Aorta (tissue), 5 donors: ENCODE data around the gene TSPO. TPM values are rescaled to one million over a fixed set of nuclear protein-coding genes. Genes with fewer than 3 reads are reported as not detected.

Experiments
- ATAC-seq: fragments of 200-7000 bp; cut with Tn5 transposase; one replicate; pipeline ENCODE4 v1.9.1; 2022; ENCODE audit warnings: moderate library complexity; ENCODE audit not compliant: low FRiP score
- DNase-seq, 2 donors: peaks; one replicate each; pipeline ENCODE4 v3.0.0-alpha.2; 2020
- H3K27ac ChIP-seq, 2 donors: one replicate each; pipeline ENCODE4 v1.5.1; 2013; ENCODE audit warnings: low read length in 2 of 2, mild to moderate bottlenecking in 2 of 2, moderate library complexity in 2 of 2, control low read depth in 1 of 2, inconsistent platforms in 1 of 2, low read depth in 1 of 2
- H3K27me3 ChIP-seq, 2 donors: one replicate each; pipeline ENCODE4 v1.6.1; 2013; ENCODE audit warnings: control low read depth in 1 of 2, low read length in 1 of 2, mild to moderate bottlenecking in 1 of 2, moderate library complexity in 1 of 2; ENCODE audit not compliant: insufficient read depth in 2 of 2, control insufficient read depth in 1 of 2
- H3K36me3 ChIP-seq, 2 donors: one replicate each; pipeline ENCODE4 v1.6.1; 2013; ENCODE audit warnings: control low read depth in 1 of 2, low read length in 1 of 2, mild to moderate bottlenecking in 1 of 2; ENCODE audit not compliant: insufficient read depth in 2 of 2, control insufficient read depth in 1 of 2
- H3K4me1 ChIP-seq, 2 donors: one replicate each; pipeline ENCODE4 v1.6.1; 2013; ENCODE audit warnings: low read length in 2 of 2, control low read depth in 1 of 2, mild to moderate bottlenecking in 1 of 2, moderate library complexity in 1 of 2; ENCODE audit not compliant: insufficient read depth in 2 of 2, control insufficient read depth in 1 of 2
- H3K4me3 ChIP-seq, 2 donors: one replicate each; pipeline ENCODE4 v1.5.1; 2013; ENCODE audit warnings: low read length in 2 of 2, control low read depth in 1 of 2, mild to moderate bottlenecking in 1 of 2
- H3K9me3 ChIP-seq: one replicate; pipeline ENCODE4 v1.6.1; 2013; ENCODE audit warnings: mild to moderate bottlenecking, low read length; ENCODE audit not compliant: control insufficient read depth
- WGBS, 2 donors: extraction: QIAGEN DNeasy Blood & Tissue Kit; methylation state at CpG; one replicate each; pipeline ENCODE4 v1.1.7; 2013; 5-methylcytosine and 5-hydroxymethylcytosine counted together
- intact Hi-C, 2 donors: fragments of 100-400 bp; cut with DNase I; formaldehyde crosslinking; loops; one replicate each; pipeline versions ENCODE4 v1.14.2 to v1.15.0; 2022
- polyA plus RNA-seq, 2 donors: library from polyadenylated mRNA; stranded (reverse); fragments of 200-250 nt; gene quantifications; one replicate each; pipeline ENCODE4 v1.2.3, GENCODE V29; 2013
- total RNA-seq, 2 donors: library from RNA; stranded (reverse); fragmentation: NEBNext Ultra II Directional; extraction: Animal tissue kit (Norgen Biotek cat#: 25700); gene quantifications; one replicate each; pipeline ENCODE4 v1.2.1, GENCODE V29; 2021
- donor health status: healthy with polysubstance abuse.
- donor health status: Bipolar disorder and iron deficiency.
- donor health status: DM: no; HTN: no; CAD: no.
- donor health status: DM: no; HTN: no; CAD: no.
- donor health status: DM: yes; HTN: yes; CAD: no.

The TSPO gene
- total and polyA plus RNA-seq, 4 donors, result 88.7 to 311 (median 204) TPM

- Histone ChIP-seq H3K4me1 (no peaks in the 10 kb centered on the region), H3K36me3 (peaks cover 0 to 1% of the 10 kb centered on the region in 2 donors), H3K4me3 (no peak overlapping the region), H3K27me3 (no peaks in the 10 kb centered on the region), H3K9me3 (no peaks in the 10 kb centered on the region), H3K27ac (no peak overlapping the region)
- DNase-seq, result no peak
- WGBS, 2 donors, result 92 to 94% methylated on average over 8 of the region's 8 CpGs
- ATAC-seq, result no peak
- intact Hi-C loops, result no loop called here
Observed at GRCh38 chr22:43160497-43161126, 9.3 kb downstream of the TSPO start.

- Histone ChIP-seq H3K36me3 (peaks cover 0 to 1% of the 10 kb centered on the region in 2 donors), H3K27ac (no peak overlapping the region), H3K4me3 (no peak overlapping the region), H3K9me3 (no peaks in the 10 kb centered on the region), H3K27me3 (no peaks in the 10 kb centered on the region), H3K4me1 (no peaks in the 10 kb centered on the region)
- DNase-seq (peak in 1 of 2 donors; percentile 41), ATAC-seq (no peak)
- WGBS, 2 donors, result 95 to 96% methylated on average over 18 to 24 of the region's 24 CpGs
- intact Hi-C loops, result no loop called here
Observed at GRCh38 chr22:43162412-43163150, 11.2 kb downstream of the TSPO start.

- intact Hi-C loops, result no loop called here
- 90 to 92% methylated on average over 18 of the region's 18 CpGs for WGBS, 2 donors
- H3K27ac ChIP-seq, result no peak overlapping the region
- no peaks in the 10 kb centered on the region for H3K4me1 ChIP-seq
- ATAC-seq, result no peak
- no peak for DNase-seq
- H3K27me3 ChIP-seq, result no peaks in the 10 kb centered on the region
- no peaks in the 10 kb centered on the region for H3K9me3 ChIP-seq
- no peak overlapping the region for H3K4me3 ChIP-seq
- H3K36me3 ChIP-seq, result peaks cover 0 to 1% of the 10 kb centered on the region in 2 donors
Observed at GRCh38 chr22:43163241-43163795, 12.0 kb downstream of the TSPO start.

- WGBS, 2 donors, result 63 to 69% methylated on average over 16 of the region's 16 CpGs
- Histone ChIP-seq H3K9me3 (no peaks in the 10 kb centered on the region), H3K27ac (no peak overlapping the region), H3K27me3 (no peaks in the 10 kb centered on the region), H3K4me1 (no peaks in the 10 kb centered on the region), H3K36me3 (peaks cover 0 to 1% of the 10 kb centered on the region in 2 donors), H3K4me3 (no peak overlapping the region)
- DNase-seq (no peak), ATAC-seq (no peak)
- intact Hi-C loops, result no loop called here
Observed at GRCh38 chr22:43164636-43165035, 13.3 kb downstream of the TSPO start.

GRCh38 chr22:43166132-43166930 lies 15.0 kb downstream of the TSPO start:
- intact Hi-C loops, result no loop called here
- H3K4me1 ChIP-seq, result no peaks in the 10 kb centered on the region
- DNase-seq (peak in 1 of 2 donors; percentile 41), ATAC-seq (no peak)
- no peaks in the 10 kb centered on the region for H3K9me3 ChIP-seq
- peaks cover 0 to 1% of the 10 kb centered on the region in 2 donors for H3K36me3 ChIP-seq
- WGBS, 2 donors, result 90 to 92% methylated on average over 23 of the region's 23 CpGs
- H3K4me3 ChIP-seq, result no peak overlapping the region
- no peak overlapping the region for H3K27ac ChIP-seq
- no peaks in the 10 kb centered on the region for H3K27me3 ChIP-seq

- DNase-seq (no peak), ATAC-seq (no peak)
- Histone ChIP-seq H3K4me1 (no peaks in the 10 kb centered on the region), H3K4me3 (no peak overlapping the region), H3K27me3 (no peaks in the 10 kb centered on the region), H3K9me3 (no peaks in the 10 kb centered on the region), H3K27ac (no peak overlapping the region), H3K36me3 (peaks cover 0 to 1% of the 10 kb centered on the region in 2 donors)
- intact Hi-C loops, result no loop called here
- WGBS, 2 donors, result 91% methylated on average over 19 of the region's 19 CpGs
Observed at GRCh38 chr22:43167001-43167589, 15.7 kb downstream of the TSPO start.

- 76 to 82% methylated on average over 25 of the region's 25 CpGs for WGBS, 2 donors
- no peaks in the 10 kb centered on the region for H3K4me1 ChIP-seq
- intact Hi-C loops, result no loop called here
- no peaks in the 10 kb centered on the region for H3K9me3 ChIP-seq
- peaks cover 0 to 2% of the 10 kb centered on the region in 2 donors for H3K36me3 ChIP-seq
- no peak overlapping the region for H3K4me3 ChIP-seq
- DNase-seq, result peak in 1 of 2 donors; percentile 65
- ATAC-seq, result no peak
- H3K27ac ChIP-seq, result no peak overlapping the region
- H3K27me3 ChIP-seq, result no peaks in the 10 kb centered on the region
Observed at GRCh38 chr22:43168471-43169309, 17.3 kb downstream of the TSPO start.
